Neural progenitor cell (in vitro differentiated cells): Measurements from ENCODE around the gene PRKAA1. TPM values are rescaled to one million over a fixed set of nuclear protein-coding genes. Genes with fewer than 3 reads are reported as not detected.
A peak's percentile ranks its signal among the peaks of the same experiment; 100 is the strongest.

Source experiments
- DNase-seq: peaks from one replicate; pipeline ENCODE4 v3.0.0-alpha.2; 2016; ENCODE audit warnings: low spot score
- H2AFZ ChIP-seq: fragments of 200-600 bp; sonication (generic); replicated peaks from 2 replicates; pipeline ENCODE4 v1.6.1; 2016; ENCODE audit warnings: antibody characterized with exemption
- H3F3A ChIP-seq: fragments of 200-600 bp; sonication (generic); 2 replicates; pipeline ENCODE4 v1.6.1; 2016; ENCODE audit warnings: antibody characterized with exemption, low read depth
- H3K27ac ChIP-seq: fragments of 200-600 bp; sonication (generic); 2 replicates; pipeline ENCODE4 v1.5.1; 2016; ENCODE audit warnings: mild to moderate bottlenecking
- H3K27me3 ChIP-seq: fragments of 200-600 bp; sonication (generic); 2 replicates; pipeline ENCODE4 v1.6.1; 2016; ENCODE audit warnings: mild to moderate bottlenecking, moderate library complexity
- H3K36me3 ChIP-seq: fragments of 200-600 bp; sonication (generic); 2 replicates; pipeline ENCODE4 v1.5.1; 2016
- H3K4me1 ChIP-seq: fragments of 200-600 bp; sonication (generic); 2 replicates; pipeline ENCODE4 v1.6.1; 2016; ENCODE audit warnings: mixed run types
- H3K4me2 ChIP-seq: fragments of 200-600 bp; sonication (generic); 2 replicates; pipeline ENCODE4 v1.6.1; 2016
- H3K4me3 ChIP-seq: fragments of 200-600 bp; sonication (generic); 2 replicates; pipeline ENCODE4 v1.5.1; 2016
- H3K79me2 ChIP-seq: fragments of 200-600 bp; sonication (generic); 2 replicates; pipeline ENCODE4 v1.6.1; 2016; ENCODE audit warnings: low read depth
- H3K9ac ChIP-seq: fragments of 200-600 bp; sonication (generic); 2 replicates; pipeline ENCODE4 v1.6.1; 2016
- H3K9me3 ChIP-seq: fragments of 200-600 bp; sonication (generic); 2 replicates; pipeline ENCODE4 v1.5.1; 2016; ENCODE audit warnings: low read depth
- H4K20me1 ChIP-seq: fragments of 200-600 bp; sonication (generic); 2 replicates; pipeline ENCODE4 v1.6.1; 2016; ENCODE audit warnings: low read depth
- H3K27ac Mint-ChIP-seq: 3 replicates; pipeline ENCODE4 v1.8.0; 2021; ENCODE audit warnings: mixed read lengths
- H3K27me3 Mint-ChIP-seq: 2 replicates; pipeline ENCODE4 v1.8.0; 2022; ENCODE audit warnings: low read depth, mild to moderate bottlenecking, inconsistent platforms, moderate library complexity, mixed read lengths; ENCODE audit not compliant: insufficient read depth
- H3K36me3 Mint-ChIP-seq: 3 replicates; pipeline ENCODE4 v1.8.0; 2021; ENCODE audit warnings: mixed read lengths
- H3K4me1 Mint-ChIP-seq: 3 replicates; pipeline ENCODE4 v1.8.0; 2021; ENCODE audit warnings: mixed read lengths
- H3K4me3 Mint-ChIP-seq: 3 replicates; pipeline ENCODE4 v1.8.0; 2021; ENCODE audit warnings: mild to moderate bottlenecking, moderate library complexity, mixed read lengths
- H3K9me3 Mint-ChIP-seq: 3 replicates; pipeline ENCODE4 v1.8.0; 2020; ENCODE audit warnings: mixed read lengths
- EZH2 ChIP-seq: fragments of 200-600 bp; sonication (generic); IDR thresholded peaks from 2 replicates; pipeline ENCODE4 v1.6.1; 2017; ENCODE audit warnings: antibody characterized with exemption, mild to moderate bottlenecking, moderate library complexity
- EZH2phosphoT487 ChIP-seq: fragments of 200-600 bp; sonication (generic); IDR thresholded peaks from 2 replicates; pipeline ENCODE4 v1.6.1; 2017; ENCODE audit warnings: antibody characterized with exemption
- total RNA-seq: library from RNA; depleted of rRNA; stranded (reverse); fragments of >200 nt; gene quantifications from 2 replicates; pipeline ENCODE4 v1.2.3, GENCODE V29; 2015; ENCODE audit warnings: low replicate concordance
- TF ChIP-seq, protein P1 (sequence below): fragments of 200-600 bp; sonication (generic); IDR thresholded peaks from 2 replicates; pipeline ENCODE4 v1.5.1; 2017; ENCODE audit warnings: antibody characterized with exemption, mild to moderate bottlenecking

The PRKAA1 gene
- total RNA-seq, 1 donor from 2014 or later, result 58.5 TPM

DNA sequence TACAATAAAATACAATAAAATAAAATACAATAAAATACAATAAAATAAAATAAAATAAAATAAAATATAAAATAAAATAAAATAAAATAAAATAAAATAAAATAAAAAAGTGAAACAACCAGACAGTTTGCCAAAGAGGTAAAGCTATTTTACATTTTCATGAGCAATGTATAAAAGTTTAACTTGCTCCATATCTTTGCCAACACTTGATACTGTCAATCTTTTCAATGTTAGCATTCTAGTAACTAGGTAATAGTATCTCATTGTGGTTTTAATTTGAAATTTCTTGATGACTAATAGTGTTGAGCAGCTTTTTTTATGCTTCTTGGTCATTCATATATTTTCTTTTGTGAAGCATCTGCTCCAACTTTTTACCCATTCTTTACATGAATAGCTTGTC, 59.7 kb downstream of the PRKAA1 start:
- Histone ChIP-seq H3K36me3 (no peaks in the 10 kb centered on the region), H3K79me2 (peaks cover under 1% of the 10 kb centered on the region), H4K20me1 (peaks cover 11% of the 10 kb centered on the region), H3K27ac (no peak overlapping the region), H3K9me3 (no peaks in the 10 kb centered on the region), H2AFZ (no peak overlapping the region), H3K4me2 (no peak overlapping the region), H3F3A (no peaks in the 10 kb centered on the region), H3K9ac (no peak overlapping the region), H3K4me1 (no peaks in the 10 kb centered on the region), H3K27me3 (no peaks in the 10 kb centered on the region), H3K4me3 (no peak overlapping the region)
- DNase-seq, result no peak
- Mint-ChIP-seq H3K27ac (no peak overlapping the region), H3K9me3 (peaks cover 18% of the 10 kb centered on the region), H3K4me3 (no peak overlapping the region), H3K36me3 (peaks cover 34% of the 10 kb centered on the region), H3K27me3 (peaks cover 2% of the 10 kb centered on the region), H3K4me1 (no peaks in the 10 kb centered on the region)
- TF ChIP-seq, protein P1, sequence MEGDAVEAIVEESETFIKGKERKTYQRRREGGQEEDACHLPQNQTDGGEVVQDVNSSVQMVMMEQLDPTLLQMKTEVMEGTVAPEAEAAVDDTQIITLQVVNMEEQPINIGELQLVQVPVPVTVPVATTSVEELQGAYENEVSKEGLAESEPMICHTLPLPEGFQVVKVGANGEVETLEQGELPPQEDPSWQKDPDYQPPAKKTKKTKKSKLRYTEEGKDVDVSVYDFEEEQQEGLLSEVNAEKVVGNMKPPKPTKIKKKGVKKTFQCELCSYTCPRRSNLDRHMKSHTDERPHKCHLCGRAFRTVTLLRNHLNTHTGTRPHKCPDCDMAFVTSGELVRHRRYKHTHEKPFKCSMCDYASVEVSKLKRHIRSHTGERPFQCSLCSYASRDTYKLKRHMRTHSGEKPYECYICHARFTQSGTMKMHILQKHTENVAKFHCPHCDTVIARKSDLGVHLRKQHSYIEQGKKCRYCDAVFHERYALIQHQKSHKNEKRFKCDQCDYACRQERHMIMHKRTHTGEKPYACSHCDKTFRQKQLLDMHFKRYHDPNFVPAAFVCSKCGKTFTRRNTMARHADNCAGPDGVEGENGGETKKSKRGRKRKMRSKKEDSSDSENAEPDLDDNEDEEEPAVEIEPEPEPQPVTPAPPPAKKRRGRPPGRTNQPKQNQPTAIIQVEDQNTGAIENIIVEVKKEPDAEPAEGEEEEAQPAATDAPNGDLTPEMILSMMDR, result no peak
- TF ChIP-seq EZH2phosphoT487, result no peak
- TF ChIP-seq EZH2, result no peak

DNA sequence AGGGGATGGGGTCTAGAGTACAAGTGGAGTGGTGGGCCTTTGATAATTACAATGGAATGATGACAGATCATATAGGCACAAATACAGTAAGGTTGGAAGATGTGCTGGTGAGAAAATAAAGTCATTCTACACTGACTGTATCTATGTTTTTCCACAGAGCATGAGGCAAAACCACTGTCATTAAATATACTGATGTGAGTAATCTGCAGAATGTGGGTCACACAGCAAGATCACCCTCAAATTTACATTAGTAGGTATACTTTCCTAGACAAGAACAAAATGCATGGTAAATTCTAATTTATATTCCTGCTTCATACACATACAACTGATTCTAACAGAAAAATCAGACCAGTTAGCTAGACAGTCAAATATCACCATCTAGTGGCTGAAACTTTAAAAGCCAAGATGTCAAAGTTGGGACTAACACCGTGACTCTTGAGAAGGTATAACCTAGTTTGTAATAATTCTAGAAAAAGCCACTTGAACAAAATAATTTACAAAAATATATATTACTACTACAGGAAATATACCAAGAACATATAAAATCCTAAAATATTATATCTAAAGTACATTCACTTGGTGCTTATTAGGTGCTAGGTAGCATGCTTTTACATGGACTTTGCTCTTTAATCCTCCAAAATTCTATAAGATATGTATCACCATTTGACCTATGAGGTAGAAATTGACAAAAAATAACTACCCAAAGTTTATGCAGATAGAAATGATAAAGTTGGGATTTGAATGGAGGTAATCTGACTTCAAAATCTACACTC, 61.9 kb downstream of the PRKAA1 start:
- no peak overlapping the region for H3K4me3 ChIP-seq
- Mint-ChIP-seq H3K4me1 (no peaks in the 10 kb centered on the region), H3K4me3 (no peak overlapping the region), H3K36me3 (peaks cover 28% of the 10 kb centered on the region), H3K27ac (no peak overlapping the region), H3K27me3 (peaks cover 2% of the 10 kb centered on the region), H3K9me3 (peaks cover 15% of the 10 kb centered on the region)
- TF ChIP-seq, protein P1, result peak; percentile 74
- TF ChIP-seq EZH2 (no peak), EZH2phosphoT487 (no peak)
- no peak overlapping the region for H3K9ac ChIP-seq
- no peak overlapping the region for H3K4me2 ChIP-seq
- peak; percentile 37 for DNase-seq
- H3K4me1 ChIP-seq, result no peaks in the 10 kb centered on the region
- peaks cover 16% of the 10 kb centered on the region for H4K20me1 ChIP-seq
- H3F3A ChIP-seq, result no peaks in the 10 kb centered on the region
- no peaks in the 10 kb centered on the region for H3K27me3 ChIP-seq
- no peak overlapping the region for H2AFZ ChIP-seq
- no peak overlapping the region for H3K27ac ChIP-seq
- no peaks in the 10 kb centered on the region for H3K36me3 ChIP-seq
- H3K79me2 ChIP-seq, result peaks cover 6% of the 10 kb centered on the region
- no peaks in the 10 kb centered on the region for H3K9me3 ChIP-seq

DNA sequence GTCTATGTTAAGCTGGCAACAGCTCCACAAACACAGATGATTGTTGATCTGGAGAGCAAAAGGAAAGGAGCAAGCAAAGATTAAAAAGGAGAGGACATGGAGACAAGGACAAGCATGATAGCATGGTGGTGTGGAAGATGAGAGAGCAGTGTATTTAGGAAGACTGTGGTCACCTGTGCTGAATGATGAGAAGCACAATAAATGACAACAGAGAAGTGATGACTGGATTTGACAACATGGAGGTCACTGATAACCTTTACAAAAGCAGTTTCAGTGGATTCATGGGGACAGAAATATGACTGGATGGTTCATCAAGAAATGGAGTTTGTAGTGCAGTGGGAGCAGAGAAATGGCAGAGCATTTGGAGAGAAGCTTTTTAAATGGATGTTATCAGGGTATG, 62.6 kb downstream of the PRKAA1 start:
- Histone ChIP-seq H4K20me1 (peaks cover 16% of the 10 kb centered on the region), H3F3A (no peaks in the 10 kb centered on the region), H3K9ac (no peak overlapping the region), H3K27ac (no peak overlapping the region), H3K4me3 (no peak overlapping the region), H3K4me1 (no peaks in the 10 kb centered on the region), H2AFZ (no peak overlapping the region), H3K27me3 (no peaks in the 10 kb centered on the region), H3K4me2 (no peak overlapping the region), H3K9me3 (no peaks in the 10 kb centered on the region), H3K36me3 (no peaks in the 10 kb centered on the region), H3K79me2 (peaks cover 6% of the 10 kb centered on the region)
- peaks cover 2% of the 10 kb centered on the region for H3K27me3 Mint-ChIP-seq
- H3K9me3 Mint-ChIP-seq, result peaks cover 13% of the 10 kb centered on the region
- DNase-seq, result no peak
- no peaks in the 10 kb centered on the region for H3K4me1 Mint-ChIP-seq
- H3K27ac Mint-ChIP-seq, result no peak overlapping the region
- no peak overlapping the region for H3K4me3 Mint-ChIP-seq
- TF ChIP-seq EZH2phosphoT487 (no peak), EZH2 (no peak)
- H3K36me3 Mint-ChIP-seq, result peaks cover 21% of the 10 kb centered on the region

DNA sequence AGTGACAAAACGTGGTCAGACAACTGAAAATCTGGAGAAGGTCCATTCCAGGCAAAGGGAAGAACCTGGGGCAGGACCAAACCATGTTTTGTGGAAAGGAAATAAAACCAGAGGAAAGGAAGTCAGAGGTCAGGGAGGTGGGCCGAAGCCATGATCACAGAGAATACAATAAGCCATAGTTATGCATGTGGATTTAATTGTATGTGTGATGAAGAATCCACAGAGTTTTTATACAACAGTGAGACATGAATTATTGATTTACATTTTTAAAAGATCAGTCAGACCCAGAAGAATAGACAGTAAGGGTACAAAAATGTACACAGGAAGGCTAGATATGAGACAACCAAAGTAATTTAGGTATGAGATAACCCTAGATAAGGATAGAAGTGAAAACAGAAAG, 63.2 kb downstream of the PRKAA1 start:
- H3K4me1 ChIP-seq, result no peaks in the 10 kb centered on the region
- no peak overlapping the region for H3K4me2 ChIP-seq
- H3K27ac ChIP-seq, result no peak overlapping the region
- H3K9me3 ChIP-seq, result no peaks in the 10 kb centered on the region
- no peak overlapping the region for H3K27ac Mint-ChIP-seq
- peaks cover 16% of the 10 kb centered on the region for H4K20me1 ChIP-seq
- no peak overlapping the region for H2AFZ ChIP-seq
- no peak for DNase-seq
- no peaks in the 10 kb centered on the region for H3K4me1 Mint-ChIP-seq
- no peaks in the 10 kb centered on the region for H3F3A ChIP-seq
- H3K9ac ChIP-seq, result no peak overlapping the region
- no peaks in the 10 kb centered on the region for H3K36me3 ChIP-seq
- no peaks in the 10 kb centered on the region for H3K27me3 ChIP-seq
- no peak overlapping the region for H3K4me3 ChIP-seq
- no peak overlapping the region for H3K4me3 Mint-ChIP-seq
- TF ChIP-seq EZH2phosphoT487, result no peak
- TF ChIP-seq, protein P1, result no peak
- no peak for TF ChIP-seq EZH2
- peaks cover 6% of the 10 kb centered on the region for H3K79me2 ChIP-seq
- peaks cover 2% of the 10 kb centered on the region for H3K27me3 Mint-ChIP-seq
- H3K9me3 Mint-ChIP-seq, result peaks cover 9% of the 10 kb centered on the region
- H3K36me3 Mint-ChIP-seq, result peaks cover 16% of the 10 kb centered on the region
